Measurements from ENCODE around the gene TEDC1. TPM values are rescaled to one million over a fixed set of nuclear protein-coding genes. Genes with fewer than 3 reads are reported as not detected.
A peak's percentile ranks its signal among the peaks of the same experiment; 100 is the strongest.

The TEDC1 gene
- total RNA-seq, 2 donors from 2014 or later: 9.1 to 23.8 TPM

GRCh38 chr14:105488781-105489541 is 2.1 kb upstream of the TEDC1 start:
- Mint-ChIP-seq H3K4me1 (peaks cover 5% of the 10 kb centered on the region), H3K4me3 (peak overlapping the region; percentile 64), H3K27ac (no peak overlapping the region), H3K27me3 (ENCODE audit: insufficient read depth) (peaks cover 48% of the 10 kb centered on the region), H3K9me3 (peaks cover 3% of the 10 kb centered on the region), H3K36me3 (ENCODE audit: low read depth) (no peaks in the 10 kb centered on the region)
- Histone ChIP-seq H3K9me3 (ENCODE audit: control insufficient read depth, low read length) (no peaks in the 10 kb centered on the region), H3K27ac (ENCODE audit: low read depth, low read length) (peak overlapping the region; percentile 57), H3K4me3 (ENCODE audit: low read length) (peak overlapping the region; percentile 78), H3K9ac (ENCODE audit: extremely low read depth, low read length, poor library complexity, severe bottlenecking) (no peak overlapping the region), H3K4me1 (ENCODE audit: control insufficient read depth, insufficient read depth, low read length) (peaks cover 6% of the 10 kb centered on the region), H3K36me3 (ENCODE audit: control insufficient read depth, insufficient read depth, low read length) (no peaks in the 10 kb centered on the region), H3K27me3 (ENCODE audit: control insufficient read depth, insufficient read depth, low read length, poor library complexity, severe bottlenecking) (peaks cover 41% of the 10 kb centered on the region)
- 83 to 87% methylated on average over 10 to 19 of the region's 20 CpGs for WGBS, 2 experiments (ENCODE audit: insufficient coverage in 1 of 2, insufficient read length in 1 of 2)
- DNase-seq: no peak
- no peak for TF ChIP-seq CTCF (conservative IDR thresholded peaks at IDR 0.05)

- peak overlapping the region; percentile 64 for H3K4me3 Mint-ChIP-seq
- Histone ChIP-seq H3K9me3 (ENCODE audit: control insufficient read depth, low read length) (no peaks in the 10 kb centered on the region), H3K27ac (ENCODE audit: low read depth, low read length) (peak overlapping the region; percentile 87), H3K4me3 (ENCODE audit: low read length) (peak overlapping the region; percentile 78), H3K4me1 (ENCODE audit: control insufficient read depth, insufficient read depth, low read length) (peaks cover 6% of the 10 kb centered on the region), H3K9ac (ENCODE audit: extremely low read depth, low read length, poor library complexity, severe bottlenecking) (peak overlapping the region; percentile 59), H3K27me3 (ENCODE audit: control insufficient read depth, insufficient read depth, low read length, poor library complexity, severe bottlenecking) (peaks cover 35% of the 10 kb centered on the region), H3K36me3 (ENCODE audit: control insufficient read depth, insufficient read depth, low read length) (no peaks in the 10 kb centered on the region)
- 0 to 4% methylated on average over 5 to 38 of the region's 44 CpGs for WGBS, 2 experiments (ENCODE audit: insufficient coverage in 1 of 2, insufficient read length in 1 of 2)
- H3K27me3 Mint-ChIP-seq (ENCODE audit: insufficient read depth): peaks cover 41% of the 10 kb centered on the region
- H3K9me3 Mint-ChIP-seq: peaks cover 3% of the 10 kb centered on the region
- peak; percentile 74 for TF ChIP-seq CTCF (conservative IDR thresholded peaks at IDR 0.05)
- DNase-seq: peak; percentile 94
- no peaks in the 10 kb centered on the region for H3K36me3 Mint-ChIP-seq (ENCODE audit: low read depth)
- H3K4me1 Mint-ChIP-seq: peaks cover 5% of the 10 kb centered on the region
- H3K27ac Mint-ChIP-seq: peak overlapping the region; percentile 48
These were observed 1.3 kb upstream of the TEDC1 start for GRCh38 chr14:105489542-105490266.

GRCh38 chr14:105490267-105490571 is 827 bp upstream of the TEDC1 start:
- Mint-ChIP-seq H3K27me3 (ENCODE audit: insufficient read depth) (peaks cover 37% of the 10 kb centered on the region), H3K4me1 (peaks cover 5% of the 10 kb centered on the region), H3K9me3 (peaks cover 3% of the 10 kb centered on the region), H3K27ac (no peak overlapping the region), H3K36me3 (ENCODE audit: low read depth) (no peaks in the 10 kb centered on the region), H3K4me3 (peak overlapping the region; percentile 64)
- DNase-seq: no peak
- H3K27me3 ChIP-seq (ENCODE audit: control insufficient read depth, insufficient read depth, low read length, poor library complexity, severe bottlenecking): peaks cover 30% of the 10 kb centered on the region
- H3K4me3 ChIP-seq (ENCODE audit: low read length): peak overlapping the region; percentile 78
- WGBS, 2 experiments (ENCODE audit: insufficient coverage in 1 of 2, insufficient read length in 1 of 2): 0 to 1% methylated on average over 13 to 33 of the region's 33 CpGs
- H3K36me3 ChIP-seq (ENCODE audit: control insufficient read depth, insufficient read depth, low read length): no peaks in the 10 kb centered on the region
- peak overlapping the region; percentile 87 for H3K27ac ChIP-seq (ENCODE audit: low read depth, low read length)
- no peaks in the 10 kb centered on the region for H3K9me3 ChIP-seq (ENCODE audit: control insufficient read depth, low read length)
- TF ChIP-seq CTCF (conservative IDR thresholded peaks at IDR 0.05): no peak
- peaks cover 6% of the 10 kb centered on the region for H3K4me1 ChIP-seq (ENCODE audit: control insufficient read depth, insufficient read depth, low read length)
- peak overlapping the region; percentile 59 for H3K9ac ChIP-seq (ENCODE audit: extremely low read depth, low read length, poor library complexity, severe bottlenecking)
